Prostate gland (tissue), 2 donors: ENCODE data around the gene PPY.

Source experiments
- POLR2AphosphoS5 ChIP-seq: sonication (generic); formaldehyde crosslinking; IDR thresholded peaks from one replicate; pipeline ENCODE4 v1.6.1; 2017; ENCODE audit warnings: antibody characterized with exemption
- TF ChIP-seq, protein P1 (sequence below), 4 experiments: fragments of 200-600 bp in 2 of 4; fragments of 450-650 bp in 2 of 4; sonication (generic) in 2 of 4; IDR thresholded peaks; 1 replicate in 3 of 4; 2 replicates in 1 of 4; pipeline ENCODE4 v1.5.1; 2016 to 2019; ENCODE audit warnings: antibody characterized with exemption in 4 of 4, mild to moderate bottlenecking in 2 of 4, moderate library complexity in 2 of 4

DNA sequence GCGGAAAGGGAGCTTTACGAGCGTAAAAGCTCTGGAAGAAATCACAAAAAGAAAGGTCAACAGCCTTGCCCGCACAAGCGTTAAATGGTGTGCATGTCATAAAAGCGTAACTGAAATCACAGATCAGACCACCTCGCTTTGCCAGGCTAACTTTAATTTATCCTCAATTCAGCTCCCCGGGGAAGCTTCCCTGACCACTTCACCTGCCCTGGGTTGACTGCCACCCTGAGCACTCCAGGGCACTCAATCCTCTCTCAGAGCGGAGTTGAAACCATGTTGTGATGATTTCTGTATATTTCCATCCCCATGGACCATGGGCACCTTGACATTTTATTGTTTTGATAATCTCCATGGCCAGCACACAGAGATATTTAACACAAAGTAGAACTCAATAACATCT is 46.0 kb upstream of the PPY start:
- TF ChIP-seq, protein P1, sequence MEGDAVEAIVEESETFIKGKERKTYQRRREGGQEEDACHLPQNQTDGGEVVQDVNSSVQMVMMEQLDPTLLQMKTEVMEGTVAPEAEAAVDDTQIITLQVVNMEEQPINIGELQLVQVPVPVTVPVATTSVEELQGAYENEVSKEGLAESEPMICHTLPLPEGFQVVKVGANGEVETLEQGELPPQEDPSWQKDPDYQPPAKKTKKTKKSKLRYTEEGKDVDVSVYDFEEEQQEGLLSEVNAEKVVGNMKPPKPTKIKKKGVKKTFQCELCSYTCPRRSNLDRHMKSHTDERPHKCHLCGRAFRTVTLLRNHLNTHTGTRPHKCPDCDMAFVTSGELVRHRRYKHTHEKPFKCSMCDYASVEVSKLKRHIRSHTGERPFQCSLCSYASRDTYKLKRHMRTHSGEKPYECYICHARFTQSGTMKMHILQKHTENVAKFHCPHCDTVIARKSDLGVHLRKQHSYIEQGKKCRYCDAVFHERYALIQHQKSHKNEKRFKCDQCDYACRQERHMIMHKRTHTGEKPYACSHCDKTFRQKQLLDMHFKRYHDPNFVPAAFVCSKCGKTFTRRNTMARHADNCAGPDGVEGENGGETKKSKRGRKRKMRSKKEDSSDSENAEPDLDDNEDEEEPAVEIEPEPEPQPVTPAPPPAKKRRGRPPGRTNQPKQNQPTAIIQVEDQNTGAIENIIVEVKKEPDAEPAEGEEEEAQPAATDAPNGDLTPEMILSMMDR (IDR thresholded peaks at IDR 0.05) = no peak
- no peak for TF ChIP-seq POLR2AphosphoS5
